C4-2B (cell line): ENCODE measurements around the gene ZNF581.

Experiments used
- H3K27ac ChIP-seq: fragments of 450-650 bp; 2 replicates; pipeline ENCODE4 v1.5.1; 2017
- ZFX ChIP-seq: fragments of 450-650 bp; IDR thresholded peaks from 2 replicates; pipeline ENCODE4 v1.6.1; 2017
- TF ChIP-seq, protein P1 (sequence below): fragments of 450-650 bp; conservative IDR thresholded peaks from 2 replicates; pipeline ENCODE4 v1.5.1; 2017; ENCODE audit warnings: mild to moderate bottlenecking

ZNF581 gene

DNA sequence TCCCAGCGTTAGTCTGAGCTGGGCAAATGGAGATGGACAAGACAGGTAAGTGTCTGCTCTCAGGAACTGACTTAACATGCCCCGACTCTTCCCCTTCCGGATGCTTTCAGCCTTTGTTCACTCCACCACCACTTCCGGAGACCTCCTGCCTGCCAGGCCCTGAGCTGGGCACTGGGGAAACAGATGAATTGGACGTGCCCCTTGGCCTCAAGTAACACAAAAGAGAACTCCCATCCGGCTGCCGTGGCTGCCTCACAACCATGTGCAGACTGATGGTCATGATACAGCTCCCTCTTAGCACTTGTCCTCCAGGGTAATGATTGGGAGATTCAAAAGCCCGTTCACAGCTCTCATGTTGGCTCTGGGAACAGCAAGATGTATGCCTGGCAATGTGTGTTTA, 26.0 kb upstream of the ZNF581 start:
- TF ChIP-seq, protein P1, sequence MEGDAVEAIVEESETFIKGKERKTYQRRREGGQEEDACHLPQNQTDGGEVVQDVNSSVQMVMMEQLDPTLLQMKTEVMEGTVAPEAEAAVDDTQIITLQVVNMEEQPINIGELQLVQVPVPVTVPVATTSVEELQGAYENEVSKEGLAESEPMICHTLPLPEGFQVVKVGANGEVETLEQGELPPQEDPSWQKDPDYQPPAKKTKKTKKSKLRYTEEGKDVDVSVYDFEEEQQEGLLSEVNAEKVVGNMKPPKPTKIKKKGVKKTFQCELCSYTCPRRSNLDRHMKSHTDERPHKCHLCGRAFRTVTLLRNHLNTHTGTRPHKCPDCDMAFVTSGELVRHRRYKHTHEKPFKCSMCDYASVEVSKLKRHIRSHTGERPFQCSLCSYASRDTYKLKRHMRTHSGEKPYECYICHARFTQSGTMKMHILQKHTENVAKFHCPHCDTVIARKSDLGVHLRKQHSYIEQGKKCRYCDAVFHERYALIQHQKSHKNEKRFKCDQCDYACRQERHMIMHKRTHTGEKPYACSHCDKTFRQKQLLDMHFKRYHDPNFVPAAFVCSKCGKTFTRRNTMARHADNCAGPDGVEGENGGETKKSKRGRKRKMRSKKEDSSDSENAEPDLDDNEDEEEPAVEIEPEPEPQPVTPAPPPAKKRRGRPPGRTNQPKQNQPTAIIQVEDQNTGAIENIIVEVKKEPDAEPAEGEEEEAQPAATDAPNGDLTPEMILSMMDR, result no peak
- TF ChIP-seq ZFX, result no peak

DNA sequence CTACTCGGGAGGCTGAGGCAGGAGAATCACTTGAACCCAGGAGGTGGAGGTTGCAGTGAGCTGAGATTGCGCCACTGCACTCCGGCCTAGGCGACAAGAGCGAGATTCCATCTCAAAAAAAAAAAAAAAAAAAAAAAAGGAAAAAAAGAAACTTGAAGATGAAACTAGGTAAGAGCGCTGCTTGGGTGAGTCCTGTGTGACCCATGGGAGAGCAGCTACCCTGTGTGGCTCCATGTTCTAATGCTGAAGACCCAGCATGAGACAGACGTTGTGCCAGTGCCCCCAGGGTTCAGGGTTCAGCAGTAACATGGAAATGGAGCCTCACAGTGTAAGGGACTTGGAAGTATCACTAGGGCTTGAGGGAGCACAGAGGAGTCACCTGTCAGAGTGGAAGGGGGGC, 25.0 kb upstream of the ZNF581 start:
- TF ChIP-seq, protein P1, result no peak
- no peak for TF ChIP-seq ZFX
- no peak overlapping the region for H3K27ac ChIP-seq

More for the DNA sequence above, 26.0 kb upstream of the ZNF581 start:
- no peak overlapping the region for H3K27ac ChIP-seq

DNA sequence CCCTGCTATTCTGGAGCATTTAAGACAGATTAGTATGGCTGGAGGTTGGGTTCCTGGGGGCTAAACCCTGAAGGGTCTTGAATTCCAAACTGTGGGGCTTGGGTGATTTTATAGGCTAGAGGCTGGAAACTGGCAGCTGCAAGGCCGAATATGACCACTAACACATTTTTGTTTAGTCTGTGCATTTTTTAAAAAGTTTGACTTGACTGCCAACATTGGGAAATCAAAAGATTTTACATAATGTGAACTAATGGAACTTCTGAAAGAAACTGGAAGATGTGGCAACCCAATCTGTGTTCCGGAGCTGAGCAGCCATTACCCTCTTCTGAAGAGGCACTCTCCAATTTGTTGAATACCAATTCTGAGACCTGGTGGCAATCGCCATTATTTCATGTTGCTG, 24.2 kb upstream of the ZNF581 start:
- TF ChIP-seq ZFX, result no peak
- TF ChIP-seq, protein P1, result no peak
- H3K27ac ChIP-seq, result no peak overlapping the region

DNA sequence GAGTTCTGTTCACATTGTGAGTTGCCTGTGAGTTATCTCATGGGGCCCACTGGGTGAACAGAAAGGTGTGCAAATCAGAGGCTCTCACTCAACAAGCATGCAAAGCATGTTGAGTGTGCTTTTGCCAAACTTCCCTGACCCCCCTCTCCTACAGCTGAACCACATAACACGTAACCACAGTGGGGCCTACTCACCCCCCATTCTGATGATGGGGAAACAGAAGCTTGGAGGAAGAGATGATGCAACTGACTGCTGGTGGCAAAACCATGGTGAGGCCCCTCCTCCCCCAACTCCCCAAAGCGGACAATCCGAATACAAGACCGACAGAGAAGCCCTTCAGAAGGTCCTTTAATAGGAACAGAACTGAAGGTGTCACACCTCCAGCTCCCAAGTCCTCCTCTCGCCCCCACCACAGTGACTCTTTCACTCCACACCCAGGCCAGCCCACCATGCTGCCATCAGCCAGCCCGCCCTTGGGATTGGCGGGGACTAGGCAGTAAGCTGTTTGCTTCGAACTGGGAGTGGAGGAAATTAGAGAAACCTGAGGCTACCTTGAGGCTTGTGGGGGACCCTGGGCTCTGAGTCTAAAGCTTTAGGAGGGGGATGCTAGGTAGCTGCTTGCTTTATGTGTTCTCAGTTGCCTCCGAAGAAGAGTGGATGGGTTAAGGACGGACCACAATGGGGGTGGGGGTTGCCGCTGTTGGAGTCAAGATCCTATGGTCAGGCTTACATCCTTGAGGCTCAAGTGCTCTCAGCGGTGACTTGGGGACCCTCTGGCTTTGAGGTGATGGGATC, 22.8 kb upstream of the ZNF581 start:
- H3K27ac ChIP-seq, result no peak overlapping the region
- TF ChIP-seq ZFX, result no peak
- TF ChIP-seq, protein P1, result no peak

DNA sequence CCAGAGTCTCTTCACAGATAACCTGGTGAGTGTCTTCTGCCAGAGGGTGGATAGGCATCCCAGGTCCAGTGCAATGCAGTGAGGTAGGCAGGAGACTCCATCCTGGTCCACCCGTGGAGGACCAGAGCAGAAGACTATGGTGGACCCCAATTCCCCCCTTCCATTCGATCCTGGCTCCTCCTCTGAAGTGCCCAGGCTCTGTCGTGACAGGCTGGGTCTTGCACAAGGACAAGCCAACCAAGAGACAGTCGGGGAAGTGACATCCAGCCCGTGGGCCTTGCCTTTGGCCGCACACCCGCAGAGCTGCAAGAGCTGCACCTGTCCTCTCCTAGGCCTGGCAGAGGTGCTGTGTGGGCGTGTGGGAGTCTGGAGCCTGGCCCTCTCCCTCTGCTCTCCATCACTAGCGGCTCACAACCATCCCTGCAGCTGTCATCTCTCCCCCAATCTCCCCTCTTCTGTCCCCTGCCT, 22.2 kb upstream of the ZNF581 start:
- H3K27ac ChIP-seq, result no peak overlapping the region

DNA sequence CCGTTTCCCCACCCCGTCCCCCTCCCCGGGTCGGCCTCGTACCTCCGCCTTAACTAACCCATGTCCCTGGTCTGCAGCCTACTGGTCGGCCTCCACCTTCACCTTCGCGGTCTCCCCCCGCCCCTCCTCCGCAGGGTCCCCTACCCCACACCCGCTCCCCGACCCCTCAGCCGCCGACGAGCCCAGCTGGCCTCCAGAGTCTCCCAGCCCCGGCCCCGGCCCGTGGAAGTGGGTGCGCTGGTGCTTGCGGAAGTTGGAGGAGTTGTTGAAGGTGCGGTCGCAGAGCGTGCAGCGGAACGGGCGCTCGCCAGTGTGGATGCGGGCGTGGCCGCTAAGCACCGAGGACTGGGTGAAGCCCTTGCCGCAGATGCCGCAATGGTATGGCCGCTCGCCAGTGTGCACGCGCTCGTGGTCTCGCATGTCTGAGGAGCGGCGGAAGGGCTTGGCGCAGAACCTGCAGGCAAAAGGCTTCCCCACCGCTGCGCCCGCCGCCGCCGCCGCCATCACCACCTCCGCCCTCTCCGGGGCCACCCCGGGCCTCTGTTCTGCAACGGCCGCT, 21.7 kb upstream of the ZNF581 start:
- no peak for TF ChIP-seq ZFX
- TF ChIP-seq, protein P1, result no peak

More for the DNA sequence above, 22.2 kb upstream of the ZNF581 start:
- TF ChIP-seq, protein P1, result no peak
- no peak for TF ChIP-seq ZFX

DNA sequence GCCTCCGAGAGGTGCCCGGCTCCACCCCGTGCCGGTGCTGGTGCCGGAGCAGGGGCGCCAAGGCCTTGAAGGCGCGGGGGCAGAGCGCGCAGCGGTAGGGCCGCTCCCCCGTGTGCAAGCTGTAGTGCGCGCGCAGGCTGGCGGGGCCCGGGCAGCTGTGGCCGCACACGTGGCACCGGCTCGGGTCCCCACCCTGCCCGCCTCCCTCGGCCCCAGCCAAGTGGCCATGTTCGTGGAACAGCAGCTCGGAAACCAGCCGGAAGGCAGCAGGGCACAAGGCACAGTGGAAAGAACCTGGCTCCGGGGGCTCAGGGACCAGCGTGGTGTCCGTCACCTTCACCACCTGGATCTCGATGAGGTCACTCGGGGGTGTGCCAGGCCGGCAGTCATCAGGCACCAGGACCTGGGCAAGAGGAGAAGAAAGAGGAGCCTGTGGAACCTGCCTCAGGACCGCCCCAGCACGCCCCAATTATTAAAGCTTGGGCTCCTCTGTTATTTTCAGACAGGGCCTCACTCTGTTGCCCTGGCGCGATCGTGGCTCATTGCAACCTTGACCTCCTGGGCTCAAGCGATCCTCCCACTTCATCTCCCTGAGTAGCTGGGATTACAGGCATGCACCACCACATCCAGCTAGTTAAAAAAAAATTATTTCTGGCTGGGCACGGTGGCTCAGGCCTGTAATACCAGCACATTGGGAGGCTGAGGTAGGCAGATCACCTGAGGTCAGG, 21.0 kb upstream of the ZNF581 start:
- no peak overlapping the region for H3K27ac ChIP-seq

More for the DNA sequence above, 21.7 kb upstream of the ZNF581 start:
- H3K27ac ChIP-seq, result no peak overlapping the region

More for the DNA sequence above, 21.0 kb upstream of the ZNF581 start:
- TF ChIP-seq, protein P1, result no peak
- TF ChIP-seq ZFX, result no peak
